HG02840 (cell line): Measurements from ENCODE around the gene NRXN3.

Experiments
- ATAC-seq: cut with Tn5 transposase; IDR thresholded peaks from one replicate; pipeline ENCODE4 v1.9.1; 2021; ENCODE audit warnings: mild to moderate bottlenecking, moderate library complexity, moderate number of reproducible peaks; ENCODE audit not compliant: unreplicated experiment, low FRiP score

Gene NRXN3

DNA sequence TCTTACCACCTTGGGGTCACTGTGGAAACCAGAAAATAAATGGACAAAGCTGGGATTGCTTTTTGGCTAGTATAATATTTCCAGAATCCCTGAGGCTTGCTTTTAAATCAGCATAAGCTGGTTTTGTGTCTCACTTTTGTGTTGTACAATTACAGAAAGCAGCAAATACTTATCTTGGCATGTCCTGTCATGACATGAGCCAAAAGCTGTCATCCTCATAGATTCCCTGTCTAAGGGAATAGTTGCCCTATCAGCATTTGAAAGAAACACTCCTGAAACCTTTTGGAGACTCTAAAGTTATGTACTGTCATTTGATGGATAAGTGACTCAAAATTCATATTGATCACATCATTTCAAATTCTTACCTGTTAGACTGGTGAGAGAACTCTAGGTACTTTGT, 987.2 kb downstream of the NRXN3 start:
- no peak for ATAC-seq

DNA sequence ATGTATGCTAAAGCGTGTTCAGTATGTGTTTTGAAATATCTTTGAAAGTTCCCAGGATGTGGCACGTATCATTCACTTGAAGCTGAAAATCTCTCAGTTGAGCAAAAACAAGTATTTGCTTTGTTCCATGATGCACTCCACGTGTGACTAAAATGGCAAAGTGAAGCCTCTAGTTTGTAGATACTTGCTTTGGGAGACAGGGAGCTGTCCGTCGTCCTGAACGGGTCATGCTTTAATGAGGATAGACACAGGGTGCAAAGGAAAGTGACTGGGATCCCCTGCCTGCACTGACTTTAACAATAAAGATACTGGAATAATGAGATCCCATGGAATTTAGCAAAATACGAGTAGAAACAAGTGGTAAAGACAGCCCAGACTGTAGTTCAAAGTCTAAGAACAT, 991.4 kb downstream of the NRXN3 start:
- no peak for ATAC-seq

- ATAC-seq, result no peak
These were observed 992.7 kb downstream of the NRXN3 start for GRCh38 chr14:79162833-79163232.

DNA sequence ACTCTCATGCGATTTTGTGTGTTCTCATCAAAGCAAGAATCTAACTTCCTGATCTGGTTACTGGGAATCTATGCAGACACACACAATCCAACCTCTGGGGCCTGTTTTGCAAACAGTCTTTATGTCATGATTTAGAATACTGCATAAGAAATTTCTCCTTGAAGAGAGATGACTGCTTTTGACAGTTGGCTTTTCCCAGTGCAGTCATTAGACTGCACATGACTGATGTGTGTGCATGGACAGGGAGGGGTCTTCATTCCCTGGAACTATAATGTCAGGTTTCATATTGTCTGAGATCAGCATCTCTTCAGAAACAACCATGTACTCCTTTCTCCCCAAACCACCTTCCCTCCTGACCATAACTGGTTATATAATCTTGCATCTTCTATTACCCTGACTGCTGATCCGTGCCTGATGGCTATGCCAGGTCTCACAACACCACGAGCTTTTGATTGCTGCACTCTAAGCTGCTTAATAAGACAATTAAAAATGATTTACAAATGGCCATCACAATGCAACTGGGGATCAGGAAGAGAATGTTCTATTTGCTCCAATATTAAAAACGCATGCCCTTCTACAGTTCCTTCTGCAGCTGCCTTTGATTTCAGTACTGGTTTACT, 995.4 kb downstream of the NRXN3 start:
- ATAC-seq, result no peak

DNA sequence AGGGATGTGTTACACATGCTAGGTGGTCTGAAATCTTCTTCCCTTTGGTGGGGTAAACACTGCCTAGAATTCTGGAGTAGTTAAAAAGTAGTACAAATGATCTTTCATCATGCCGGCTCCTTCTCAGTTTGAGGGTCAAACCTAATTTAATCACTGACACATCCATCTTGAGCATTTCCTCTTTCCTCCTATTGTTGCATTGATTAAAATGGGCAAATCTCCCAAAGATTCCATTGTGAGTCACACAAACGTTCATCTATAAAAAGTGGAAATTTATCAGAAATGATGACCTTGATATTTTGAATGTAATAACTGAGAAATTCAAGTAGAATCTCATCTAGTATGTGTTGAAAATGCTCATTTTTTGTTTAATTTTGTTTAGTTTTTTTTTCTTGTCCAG, 996.0 kb downstream of the NRXN3 start:
- ATAC-seq, result no peak

- no peak for ATAC-seq
These were observed 997.8 kb downstream of the NRXN3 start for GRCh38 chr14:79167957-79168356.

DNA sequence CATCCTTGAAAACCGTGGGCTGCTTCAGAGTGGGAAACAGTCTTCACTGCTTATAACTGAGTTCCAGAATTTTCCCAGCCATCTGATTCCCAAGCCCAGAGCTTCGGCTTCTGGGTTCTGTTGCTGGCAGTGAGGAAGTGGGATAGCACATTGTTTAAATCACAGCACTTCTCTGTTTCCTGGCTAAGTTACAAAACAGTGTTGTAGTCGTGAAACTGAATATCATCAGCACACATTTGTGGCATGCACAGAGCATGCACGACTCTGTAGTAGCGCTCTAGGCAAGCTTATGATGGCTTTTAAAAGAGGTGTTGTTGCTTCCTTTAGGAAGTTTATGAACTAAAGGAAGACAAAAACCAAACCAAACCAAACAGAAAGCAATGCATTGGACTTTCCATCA, 1005.5 kb downstream of the NRXN3 start:
- ATAC-seq, result no peak

- ATAC-seq, result no peak
These were observed 1006.9 kb downstream of the NRXN3 start for GRCh38 chr14:79177106-79177505.

- ATAC-seq, result no peak
These were observed 1008.5 kb downstream of the NRXN3 start for GRCh38 chr14:79178719-79179118.

DNA sequence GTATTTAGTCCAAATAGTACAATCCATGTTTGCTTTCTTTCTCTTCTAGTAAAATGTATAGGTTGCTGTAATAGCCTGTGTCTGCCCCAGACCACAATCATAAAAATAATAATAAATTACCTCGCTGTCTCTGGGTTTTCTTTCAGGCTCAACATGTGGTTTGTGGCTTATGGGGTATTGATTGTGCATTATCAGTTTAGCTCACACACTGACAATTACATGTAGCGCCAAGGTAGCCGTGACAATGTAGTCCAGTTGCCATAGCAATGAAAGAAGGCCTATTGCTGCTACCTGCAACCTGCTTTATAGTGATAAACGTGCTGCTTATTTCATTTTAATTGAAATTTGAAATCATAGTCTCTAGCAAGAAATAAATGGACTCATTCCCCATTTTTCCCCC, 1009.8 kb downstream of the NRXN3 start:
- ATAC-seq, result no peak

GRCh38 chr14:79180656-79181055, 1010.5 kb downstream of the NRXN3 start:
- no peak for ATAC-seq

DNA sequence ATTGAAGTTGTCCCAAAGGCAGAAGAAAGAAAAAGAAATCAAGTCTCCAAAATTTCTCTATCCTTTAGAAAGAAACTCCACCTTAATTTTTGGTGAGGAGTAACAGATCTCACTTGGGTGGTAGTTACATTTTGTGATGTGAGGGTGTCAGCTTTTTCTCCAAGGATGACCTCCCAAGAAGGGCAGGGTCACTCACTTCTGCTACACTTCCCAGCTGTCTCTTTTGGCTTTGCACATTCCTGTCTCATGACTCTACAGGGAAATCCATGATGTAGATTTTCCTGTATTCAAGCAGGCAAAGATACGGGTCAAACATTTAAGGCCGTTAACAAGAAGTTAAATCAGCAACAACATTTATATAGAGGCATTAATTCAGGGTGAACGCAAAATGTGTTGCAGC, 1016.4 kb downstream of the NRXN3 start:
- ATAC-seq, result no peak

DNA sequence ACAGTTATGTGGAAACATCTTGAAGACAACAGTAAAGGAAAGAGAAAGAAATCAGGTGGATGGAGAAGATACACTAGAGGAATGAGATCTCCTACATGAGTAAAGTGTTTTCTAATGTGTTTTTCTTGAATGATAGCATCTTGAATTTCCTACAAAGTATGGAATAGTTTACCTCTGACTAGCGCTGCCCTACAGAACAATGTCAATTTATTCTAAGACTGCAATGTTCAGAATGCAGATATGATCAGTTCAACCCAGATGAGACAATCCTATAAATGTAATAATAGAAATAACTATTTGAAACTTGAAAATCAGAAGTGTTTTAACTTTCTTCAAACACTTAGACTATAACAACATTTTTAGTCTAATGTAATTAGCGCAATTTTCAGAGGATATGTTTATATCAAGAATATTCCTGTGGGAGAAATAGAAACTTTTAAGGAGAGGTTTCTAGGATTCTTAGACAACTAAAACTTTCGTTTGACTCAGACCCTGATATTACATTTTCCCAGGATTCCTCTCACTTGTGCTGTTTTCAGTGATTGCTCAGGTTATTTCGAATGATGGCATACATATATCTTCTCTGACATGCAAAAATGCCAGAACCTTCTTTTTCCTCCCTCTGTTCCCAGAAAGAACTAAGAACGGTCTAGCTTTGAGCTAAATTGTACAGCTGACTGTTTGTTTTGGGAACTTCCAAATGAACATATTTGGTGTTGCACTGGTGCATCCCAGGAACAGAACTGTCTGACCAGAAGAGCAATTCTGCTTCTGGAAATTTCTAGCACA, 1023.7 kb downstream of the NRXN3 start:
- no peak for ATAC-seq

DNA sequence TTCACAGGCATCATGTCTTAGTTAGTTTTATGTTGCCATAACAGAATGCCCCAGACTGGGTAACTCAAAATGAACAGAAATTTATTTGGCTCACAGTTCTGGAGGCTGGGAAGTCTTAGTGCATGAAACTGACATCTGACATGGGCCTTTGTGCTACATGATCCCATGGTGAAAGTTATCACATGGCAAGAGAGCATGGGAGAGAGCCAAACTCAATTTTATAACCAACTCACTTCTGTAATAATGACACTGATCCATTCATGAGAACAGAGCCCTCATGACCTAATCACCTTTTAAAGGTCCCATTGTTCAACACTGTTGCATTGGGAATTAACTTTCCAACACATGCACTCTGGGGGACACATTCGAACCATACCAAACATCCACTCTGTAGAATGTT, 1026.0 kb downstream of the NRXN3 start:
- ATAC-seq, result no peak

DNA sequence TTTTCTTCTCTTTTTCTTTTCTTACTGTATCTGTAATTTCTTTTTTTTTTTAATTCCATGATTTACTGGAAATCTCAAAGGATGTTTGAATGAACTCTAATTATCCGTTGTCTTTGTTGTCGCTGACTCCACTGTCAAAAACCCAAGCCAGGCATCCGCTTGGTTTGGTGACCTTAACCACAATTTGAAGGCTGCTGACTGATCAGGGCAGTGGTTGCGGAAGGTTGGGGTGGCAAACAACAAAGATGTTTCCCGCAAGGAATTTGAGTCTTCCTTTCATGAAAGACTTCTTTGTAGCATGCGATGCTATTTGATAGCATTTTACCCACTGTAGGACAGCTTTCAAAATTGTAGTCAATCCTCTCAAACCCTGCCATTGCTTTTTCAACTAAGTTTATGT, 1027.3 kb downstream of the NRXN3 start:
- ATAC-seq, result no peak

DNA sequence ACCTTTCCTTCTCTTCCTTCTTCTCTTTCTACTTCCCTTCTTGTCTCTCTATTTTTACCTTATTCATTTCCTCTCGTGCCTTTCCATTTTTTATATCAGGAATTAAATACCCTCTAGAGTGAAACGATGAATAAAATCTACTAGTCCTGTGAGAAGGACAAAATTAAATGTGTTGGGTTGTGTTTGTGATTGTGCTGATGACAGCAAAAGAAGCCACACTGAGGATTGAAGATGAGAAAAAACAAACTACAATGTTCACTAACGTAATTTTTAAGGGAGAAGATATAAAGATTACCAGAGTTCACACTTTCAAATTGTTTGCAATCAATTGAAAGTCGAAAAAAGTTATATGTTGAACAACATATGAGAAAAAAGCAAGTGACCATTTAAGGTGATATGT, 1029.0 kb downstream of the NRXN3 start:
- ATAC-seq, result no peak

DNA sequence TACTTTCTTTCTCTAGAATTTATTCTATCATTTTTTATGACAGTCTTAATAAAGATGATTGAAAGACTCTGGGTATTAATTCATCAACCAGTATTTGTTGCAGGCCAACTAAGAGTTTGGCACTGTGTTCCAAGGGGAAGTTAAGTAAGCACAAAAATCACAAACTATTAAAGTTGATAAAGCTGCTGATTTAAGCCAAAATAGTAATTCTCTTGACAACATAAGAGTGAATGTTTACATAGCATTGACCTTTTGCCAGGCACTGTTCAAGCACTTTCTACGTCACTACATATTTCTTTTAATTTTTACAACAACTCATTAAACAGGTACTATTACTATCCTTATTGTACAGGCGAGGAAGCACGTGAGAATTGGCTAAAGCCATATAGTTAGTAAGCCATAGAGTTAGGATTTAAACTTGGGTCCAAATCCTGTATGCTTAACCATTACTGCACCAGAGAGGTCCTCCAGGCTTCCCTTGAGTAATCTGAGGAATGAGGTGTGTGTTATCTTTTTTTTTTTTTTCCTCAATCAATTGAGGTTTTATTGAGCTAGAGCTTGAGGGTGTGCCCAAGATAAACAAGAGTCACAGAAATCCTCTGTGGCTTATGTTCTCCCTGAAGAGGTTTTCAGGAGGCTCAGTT, 1031.5 kb downstream of the NRXN3 start:
- no peak for ATAC-seq

GRCh38 chr14:79204591-79204990, 1034.4 kb downstream of the NRXN3 start:
- no peak for ATAC-seq

GRCh38 chr14:79209418-79209817, 1039.2 kb downstream of the NRXN3 start:
- ATAC-seq, result no peak

DNA sequence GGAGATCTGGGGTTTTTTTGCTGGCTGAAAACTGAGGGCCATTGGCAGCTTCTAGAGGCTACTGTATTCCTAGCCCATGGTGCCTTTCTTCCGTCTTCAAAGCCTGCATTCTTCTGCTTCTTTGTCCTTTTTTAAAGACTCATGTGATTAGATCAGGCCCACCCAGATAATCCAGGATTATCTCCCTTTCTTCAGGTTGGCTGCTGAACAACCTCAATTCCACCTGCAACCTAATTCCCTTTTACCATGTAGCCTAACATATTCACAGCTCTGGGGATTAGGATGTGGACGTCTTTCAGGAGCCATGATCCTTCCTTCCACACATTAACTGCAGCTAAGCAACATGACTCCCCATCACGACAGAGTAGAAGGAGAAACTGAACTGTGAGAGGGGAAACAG, 1055.6 kb downstream of the NRXN3 start:
- ATAC-seq, result no peak

GRCh38 chr14:79229383-79229909, 1059.3 kb downstream of the NRXN3 start:
- no peak for ATAC-seq

GRCh38 chr14:79242666-79243065, 1072.5 kb downstream of the NRXN3 start:
- ATAC-seq, result no peak
